ENCODE results near the gene ZNF862. TPM values are rescaled to one million over a fixed set of nuclear protein-coding genes. Genes with fewer than 3 reads are reported as not detected.

ZNF862 gene
- total RNA-seq, 2 experiments from 2014 or later = 23.1 to 24.8 TPM

GRCh38 chr7:149863500-149863899 lies 25.3 kb downstream of the ZNF862 start:
- no peaks in the 10 kb centered on the region for H3K9me3 Mint-ChIP-seq (ENCODE audit: low read depth)
- peaks cover 10% of the 10 kb centered on the region for H3K36me3 Mint-ChIP-seq
- DNase-seq = no peak

GRCh38 chr7:149864023-149864422 lies 25.8 kb downstream of the ZNF862 start:
- peaks cover 66% of the 10 kb centered on the region for H3K4me1 Mint-ChIP-seq
- ATAC-seq (peak; percentile 21), DNase-seq (no peak)
- H3K9me3 Mint-ChIP-seq (ENCODE audit: low read depth) = no peaks in the 10 kb centered on the region
- peaks cover 9% of the 10 kb centered on the region for H3K36me3 Mint-ChIP-seq
- no peak overlapping the region for H3K4me3 Mint-ChIP-seq
- peak overlapping the region; percentile 74 for H3K27ac Mint-ChIP-seq
- CTCF ChIA-PET = no interaction called here
- H3K27me3 Mint-ChIP-seq = no peaks in the 10 kb centered on the region

More at GRCh38 chr7:149863500-149863899, 25.3 kb downstream of the ZNF862 start:
- H3K27ac Mint-ChIP-seq = peak overlapping the region; percentile 68
- CTCF ChIA-PET = interaction anchor here (0.6 to 1.2 kb wide), 2 partner anchors 109 to 121 kb away, joined by 3 to 4 read pairs; no protein-coding TSS in a partner anchor
- no peaks in the 10 kb centered on the region for H3K27me3 Mint-ChIP-seq
- no peak for ATAC-seq
- peaks cover 61% of the 10 kb centered on the region for H3K4me1 Mint-ChIP-seq
- no peak overlapping the region for H3K4me3 Mint-ChIP-seq

- H3K36me3 Mint-ChIP-seq = peaks cover 9% of the 10 kb centered on the region
- DNase-seq (no peak), ATAC-seq (no peak)
- CTCF ChIA-PET = interaction anchor here (0.8 to 1.5 kb wide), 4 partner anchors 12 to 369 kb away, joined by 3 to 7 read pairs (median 4); no protein-coding TSS in a partner anchor
- H3K9me3 Mint-ChIP-seq (ENCODE audit: low read depth) = no peaks in the 10 kb centered on the region
- H3K4me3 Mint-ChIP-seq = no peak overlapping the region
- H3K4me1 Mint-ChIP-seq = peaks cover 74% of the 10 kb centered on the region
- no peaks in the 10 kb centered on the region for H3K27me3 Mint-ChIP-seq
- H3K27ac Mint-ChIP-seq = peak overlapping the region; percentile 97
These were observed 26.6 kb downstream of the ZNF862 start for GRCh38 chr7:149864751-149865150.

GRCh38 chr7:149865437-149865836 lies 27.3 kb downstream of the ZNF862 start:
- CTCF ChIA-PET = interaction anchor here (0.8 to 1.5 kb wide), 4 partner anchors 12 to 370 kb away, joined by 3 to 7 read pairs (median 4); no protein-coding TSS in a partner anchor
- DNase-seq (peak; percentile 88), ATAC-seq (peak; percentile 88)
- peak overlapping the region; percentile 97 for H3K27ac Mint-ChIP-seq
- H3K4me1 Mint-ChIP-seq = peaks cover 80% of the 10 kb centered on the region
- H3K4me3 Mint-ChIP-seq = peak overlapping the region; percentile 48
- H3K36me3 Mint-ChIP-seq = peaks cover 9% of the 10 kb centered on the region
- H3K27me3 Mint-ChIP-seq = no peaks in the 10 kb centered on the region
- H3K9me3 Mint-ChIP-seq (ENCODE audit: low read depth) = no peaks in the 10 kb centered on the region

GRCh38 chr7:149866139-149866778 lies 28.1 kb downstream of the ZNF862 start:
- Mint-ChIP-seq H3K9me3 (ENCODE audit: low read depth) (no peaks in the 10 kb centered on the region), H3K27me3 (no peaks in the 10 kb centered on the region), H3K36me3 (peaks cover 9% of the 10 kb centered on the region), H3K27ac (peak overlapping the region; percentile 87), H3K4me1 (peaks cover 88% of the 10 kb centered on the region), H3K4me3 (peak overlapping the region; percentile 48)
- ATAC-seq = no peak
- CTCF ChIA-PET = interaction anchor here (1.5 kb wide), 1 partner anchor 17 kb away, joined by 7 read pairs; no protein-coding TSS in a partner anchor
- no peak for DNase-seq

GRCh38 chr7:149866779-149867447 lies 28.7 kb downstream of the ZNF862 start:
- H3K27me3 Mint-ChIP-seq = no peaks in the 10 kb centered on the region
- DNase-seq (no peak), ATAC-seq (no peak)
- H3K4me3 Mint-ChIP-seq = no peak overlapping the region
- H3K27ac Mint-ChIP-seq = peak overlapping the region; percentile 87
- H3K4me1 Mint-ChIP-seq = peaks cover 89% of the 10 kb centered on the region
- CTCF ChIA-PET = no interaction called here
- H3K36me3 Mint-ChIP-seq = peaks cover 9% of the 10 kb centered on the region
- H3K9me3 Mint-ChIP-seq (ENCODE audit: low read depth) = no peaks in the 10 kb centered on the region

- Mint-ChIP-seq H3K4me1 (peaks cover 92% of the 10 kb centered on the region), H3K4me3 (no peak overlapping the region), H3K27me3 (no peaks in the 10 kb centered on the region), H3K36me3 (peaks cover 9% of the 10 kb centered on the region), H3K27ac (peak overlapping the region; percentile 68), H3K9me3 (ENCODE audit: low read depth) (no peaks in the 10 kb centered on the region)
- CTCF ChIA-PET = no interaction called here
- ATAC-seq (no peak), DNase-seq (no peak)
These were observed 29.8 kb downstream of the ZNF862 start for GRCh38 chr7:149867762-149868622.

- DNase-seq = peak; percentile 35
- CTCF ChIA-PET = interaction anchor here (1.1 to 3.4 kb wide), 3 partner anchors 19 to 127 kb away, joined by 3 to 14 read pairs (median 4); partner anchors contain the start of gene ZNF862
- H3K27ac Mint-ChIP-seq = peak overlapping the region; percentile 68
- ATAC-seq = no peak
- H3K4me1 Mint-ChIP-seq = peaks cover 86% of the 10 kb centered on the region
- no peak overlapping the region for H3K4me3 Mint-ChIP-seq
- no peaks in the 10 kb centered on the region for H3K27me3 Mint-ChIP-seq
- H3K36me3 Mint-ChIP-seq = peaks cover 9% of the 10 kb centered on the region
- no peaks in the 10 kb centered on the region for H3K9me3 Mint-ChIP-seq (ENCODE audit: low read depth)
These were observed 30.6 kb downstream of the ZNF862 start for GRCh38 chr7:149868623-149869290.

GRCh38 chr7:149869291-149869650 lies 31.1 kb downstream of the ZNF862 start:
- ATAC-seq (no peak), DNase-seq (peak; percentile 38)
- CTCF ChIA-PET = interaction anchor here (1.1 to 3.6 kb wide), 4 partner anchors 14 to 127 kb away, joined by 3 to 17 read pairs (median 9); partner anchors contain the start of gene ZNF862
- Mint-ChIP-seq H3K4me1 (peaks cover 82% of the 10 kb centered on the region), H3K4me3 (peak overlapping the region; percentile 18), H3K27ac (peak overlapping the region; percentile 85), H3K36me3 (peaks cover 8% of the 10 kb centered on the region), H3K9me3 (ENCODE audit: low read depth) (no peaks in the 10 kb centered on the region), H3K27me3 (no peaks in the 10 kb centered on the region)

- Mint-ChIP-seq H3K27me3 (no peaks in the 10 kb centered on the region), H3K36me3 (peaks cover 6% of the 10 kb centered on the region), H3K27ac (peak overlapping the region; percentile 85), H3K4me1 (peaks cover 82% of the 10 kb centered on the region), H3K9me3 (ENCODE audit: low read depth) (no peaks in the 10 kb centered on the region), H3K4me3 (peak overlapping the region; percentile 18)
- ATAC-seq (peak; percentile 17), DNase-seq (peak; percentile 79)
- CTCF ChIA-PET = interaction anchor here (1.1 to 3.6 kb wide), 5 partner anchors 13 to 128 kb away, joined by 3 to 17 read pairs (median 5); partner anchors contain the start of gene ZNF862
These were observed 31.7 kb downstream of the ZNF862 start for GRCh38 chr7:149869867-149870266.

GRCh38 chr7:149870274-149870673 lies 32.1 kb downstream of the ZNF862 start:
- H3K27me3 Mint-ChIP-seq = no peaks in the 10 kb centered on the region
- no peak for DNase-seq
- no peak for ATAC-seq
- peaks cover 3% of the 10 kb centered on the region for H3K36me3 Mint-ChIP-seq
- peaks cover 82% of the 10 kb centered on the region for H3K4me1 Mint-ChIP-seq
- CTCF ChIA-PET = interaction anchor here (1.5 to 3.6 kb wide), 4 partner anchors 13 to 71 kb away, joined by 4 to 17 read pairs (median 10); partner anchors contain the start of gene ZNF862
- H3K9me3 Mint-ChIP-seq (ENCODE audit: low read depth) = no peaks in the 10 kb centered on the region
- no peak overlapping the region for H3K4me3 Mint-ChIP-seq
- peak overlapping the region; percentile 85 for H3K27ac Mint-ChIP-seq

- H3K27ac Mint-ChIP-seq = peak overlapping the region; percentile 85
- peak; percentile 49 for DNase-seq
- H3K4me1 Mint-ChIP-seq = peaks cover 83% of the 10 kb centered on the region
- peaks cover 7% of the 10 kb centered on the region for H3K36me3 Mint-ChIP-seq
- no peak overlapping the region for H3K4me3 Mint-ChIP-seq
- CTCF ChIA-PET = interaction anchor here (0.6 to 3.6 kb wide), 6 partner anchors 9 to 610 kb away, joined by 3 to 17 read pairs (median 6); partner anchors contain the start of gene ZNF862
- no peaks in the 10 kb centered on the region for H3K27me3 Mint-ChIP-seq
- no peaks in the 10 kb centered on the region for H3K9me3 Mint-ChIP-seq (ENCODE audit: low read depth)
- no peak for ATAC-seq
These were observed 32.7 kb downstream of the ZNF862 start for GRCh38 chr7:149870701-149871483.
